ENCODE results near the gene PTPRZ1. TPM values are rescaled to one million over a fixed set of nuclear protein-coding genes. Genes with fewer than 3 reads are reported as not detected.

Gene PTPRZ1
- total RNA-seq, 1 experiment from 2014 or later, result 74.2 TPM

GRCh38 chr7:121916211-121916610 is 43.2 kb downstream of the PTPRZ1 start:
- peaks cover 40 to 50% of the 10 kb centered on the region in 2 experiments for H3K4me1 Mint-ChIP-seq

More at GRCh38 chr7:121916211-121916610, 43.2 kb downstream of the PTPRZ1 start:
- no peak overlapping the region for H4K5ac ChIP-seq (ENCODE audit: insufficient read length, low read depth, low read length)
- H3K23ac ChIP-seq (ENCODE audit: insufficient read length, low read depth, low read length), result no peak overlapping the region
- H4K8ac ChIP-seq (replicated peaks; ENCODE audit: insufficient read length, low read depth, low read length), result no peak overlapping the region
- H3K18ac ChIP-seq (ENCODE audit: insufficient read length, low read depth, low read length), result no peak overlapping the region
- H2BK12ac ChIP-seq (ENCODE audit: insufficient read length, low read depth, low read length), result no peak overlapping the region
- H3K79me2 ChIP-seq (ENCODE audit: insufficient read depth, low read length), result peaks cover 3% of the 10 kb centered on the region; the same call in 1 of the 2 replicates
- no peak overlapping the region for H3K56ac ChIP-seq (ENCODE audit: insufficient read length, low read depth, low read length)
- H3K14ac ChIP-seq (ENCODE audit: insufficient read depth, low read length), result no peak overlapping the region
- H3K36me3 Mint-ChIP-seq (ENCODE audit: insufficient read depth in 1 of 3, low read depth in 3 of 3), result 0 out of 7 replicates have a peak, but pooled peaks cover 0 to 2% (median 0%) of the 10 kb centered on the region in 3 experiments
- H3K4me1 ChIP-seq (ENCODE audit: insufficient read depth, low read length), result peaks cover 2% of the 10 kb centered on the region; the same call in 1 of the 2 replicates
- H2BK15ac ChIP-seq (ENCODE audit: low read depth, low read length), result no peak overlapping the region
- no peak overlapping the region for H2AFZ ChIP-seq (ENCODE audit: low read length)
- no peaks in the 10 kb centered on the region for H3K79me1 ChIP-seq (ENCODE audit: insufficient read depth, low read depth, low read length, poor library complexity, severe bottlenecking)
- H2BK120ac ChIP-seq (ENCODE audit: low read depth, low read length, poor library complexity, severe bottlenecking), result no peak overlapping the region
- H3K9me3 ChIP-seq (ENCODE audit: control insufficient read depth, low read depth, low read length), result no peaks in the 10 kb centered on the region
- H3K23me2 ChIP-seq (ENCODE audit: insufficient read length, low read depth, low read length, poor library complexity, severe bottlenecking), result no peaks in the 10 kb centered on the region
- H4K20me1 ChIP-seq (ENCODE audit: control insufficient read depth, insufficient read depth, insufficient read length), result no peaks in the 10 kb centered on the region
- no peak overlapping the region for H3K4me2 ChIP-seq (ENCODE audit: insufficient read depth, insufficient read length, low read length)
- no peaks in the 10 kb centered on the region; a peak in 1 of 5 replicates for H3K9me3 Mint-ChIP-seq
- TF ChIP-seq, protein P1, sequence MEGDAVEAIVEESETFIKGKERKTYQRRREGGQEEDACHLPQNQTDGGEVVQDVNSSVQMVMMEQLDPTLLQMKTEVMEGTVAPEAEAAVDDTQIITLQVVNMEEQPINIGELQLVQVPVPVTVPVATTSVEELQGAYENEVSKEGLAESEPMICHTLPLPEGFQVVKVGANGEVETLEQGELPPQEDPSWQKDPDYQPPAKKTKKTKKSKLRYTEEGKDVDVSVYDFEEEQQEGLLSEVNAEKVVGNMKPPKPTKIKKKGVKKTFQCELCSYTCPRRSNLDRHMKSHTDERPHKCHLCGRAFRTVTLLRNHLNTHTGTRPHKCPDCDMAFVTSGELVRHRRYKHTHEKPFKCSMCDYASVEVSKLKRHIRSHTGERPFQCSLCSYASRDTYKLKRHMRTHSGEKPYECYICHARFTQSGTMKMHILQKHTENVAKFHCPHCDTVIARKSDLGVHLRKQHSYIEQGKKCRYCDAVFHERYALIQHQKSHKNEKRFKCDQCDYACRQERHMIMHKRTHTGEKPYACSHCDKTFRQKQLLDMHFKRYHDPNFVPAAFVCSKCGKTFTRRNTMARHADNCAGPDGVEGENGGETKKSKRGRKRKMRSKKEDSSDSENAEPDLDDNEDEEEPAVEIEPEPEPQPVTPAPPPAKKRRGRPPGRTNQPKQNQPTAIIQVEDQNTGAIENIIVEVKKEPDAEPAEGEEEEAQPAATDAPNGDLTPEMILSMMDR (conservative IDR thresholded peaks at IDR 0.05), result no peak
- WGBS (ENCODE audit: extremely low coverage, insufficient read length, low lambda C conversion rate), result no CpG with 5 or more reads among the region's 4 CpGs
- H3K4ac ChIP-seq (ENCODE audit: low read depth, low read length), result no peak overlapping the region
- no peak overlapping the region for H3K9ac ChIP-seq (ENCODE audit: extremely low read depth, insufficient read length, low read length)
- H2BK20ac ChIP-seq (ENCODE audit: low read depth, low read length, poor library complexity, severe bottlenecking), result no peak overlapping the region
- H2AK5ac ChIP-seq (ENCODE audit: insufficient read length, low read length), result no peak overlapping the region
- H3K4me3 Mint-ChIP-seq, result no peak overlapping the region
- peak overlapping the region in 2 of 3 experiments; percentile 56 to 60; a peak in 4 of 7 replicates for H3K27ac Mint-ChIP-seq
- no peak for DNase-seq
- no peaks in the 10 kb centered on the region for H3K27me3 Mint-ChIP-seq (ENCODE audit: low read depth)
- H3T11ph ChIP-seq (ENCODE audit: low read length), result no peak overlapping the region
- H2BK5ac ChIP-seq (ENCODE audit: insufficient read length, low read length), result no peak overlapping the region
- no peaks in the 10 kb centered on the region for H3K27me3 ChIP-seq (ENCODE audit: insufficient read depth, low read length)
- H3K27ac ChIP-seq (ENCODE audit: insufficient read length, low read depth, low read length), result no peak overlapping the region
- H4K91ac ChIP-seq (ENCODE audit: insufficient read length, low read depth, low read length), result no peak overlapping the region
